ENCODE results near the gene DGKI. TPM values are rescaled to one million over a fixed set of nuclear protein-coding genes. Genes with fewer than 3 reads are reported as not detected.

DGKI gene
- total RNA-seq, 1 experiment from 2014 or later, result 0.55 TPM

DNA sequence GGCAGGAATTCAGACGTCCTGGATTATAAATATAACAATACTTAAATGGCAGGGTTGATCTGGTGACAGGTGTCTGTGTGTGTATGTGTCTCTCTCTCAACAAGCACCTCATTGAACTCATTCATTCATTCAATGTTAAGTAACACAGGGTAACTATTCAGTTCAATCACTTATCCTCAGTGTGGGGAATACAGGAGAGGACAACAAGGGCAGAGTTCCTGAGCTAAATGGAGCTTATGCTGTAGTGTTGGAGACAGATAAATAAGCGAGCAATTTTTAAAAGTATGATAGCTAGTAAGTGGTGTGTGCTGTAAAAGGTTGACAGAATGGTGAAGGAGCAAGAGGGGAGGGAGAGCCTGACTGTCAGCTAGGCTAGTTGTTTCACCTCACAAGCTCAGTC is 178.4 kb downstream of the DGKI start:
- Histone ChIP-seq H4K5ac (ENCODE audit: insufficient read length, low read depth, low read length) (no peak overlapping the region), H3K14ac (ENCODE audit: insufficient read depth, low read length) (no peak overlapping the region), H4K20me1 (ENCODE audit: control insufficient read depth, insufficient read depth, insufficient read length) (no peaks in the 10 kb centered on the region), H3K4me1 (ENCODE audit: insufficient read depth, low read length) (peaks cover 3% of the 10 kb centered on the region), H2BK12ac (ENCODE audit: insufficient read length, low read depth, low read length) (no peak overlapping the region), H3K23me2 (ENCODE audit: insufficient read length, low read depth, low read length, poor library complexity, severe bottlenecking) (no peaks in the 10 kb centered on the region), H3K18ac (ENCODE audit: insufficient read length, low read depth, low read length) (no peak overlapping the region), H3K79me1 (ENCODE audit: insufficient read depth, low read depth, low read length, poor library complexity, severe bottlenecking) (no peaks in the 10 kb centered on the region), H2BK15ac (ENCODE audit: low read depth, low read length) (no peak overlapping the region), H2BK120ac (ENCODE audit: low read depth, low read length, poor library complexity, severe bottlenecking) (no peak overlapping the region), H3K79me2 (ENCODE audit: insufficient read depth, low read length) (no peaks in the 10 kb centered on the region), H3K4me2 (ENCODE audit: insufficient read depth, insufficient read length, low read length) (no peak overlapping the region), H3K9me3 (ENCODE audit: control insufficient read depth, low read depth, low read length) (no peaks in the 10 kb centered on the region), H3K27ac (ENCODE audit: insufficient read length, low read depth, low read length) (no peak overlapping the region), H3K23ac (ENCODE audit: insufficient read length, low read depth, low read length) (no peak overlapping the region), H2AFZ (ENCODE audit: low read length) (no peak overlapping the region), H3K4ac (ENCODE audit: low read depth, low read length) (no peak overlapping the region), H4K8ac (replicated peaks; ENCODE audit: insufficient read length, low read depth, low read length) (no peak overlapping the region), H3K56ac (ENCODE audit: insufficient read length, low read depth, low read length) (no peak overlapping the region), H2BK5ac (ENCODE audit: insufficient read length, low read length) (no peak overlapping the region), H3K27me3 (ENCODE audit: insufficient read depth, low read length) (no peaks in the 10 kb centered on the region), H3K9ac (ENCODE audit: extremely low read depth, insufficient read length, low read length) (no peak overlapping the region), H3T11ph (ENCODE audit: low read length) (no peak overlapping the region), H4K91ac (ENCODE audit: insufficient read length, low read depth, low read length) (no peak overlapping the region), H2BK20ac (ENCODE audit: low read depth, low read length, poor library complexity, severe bottlenecking) (no peak overlapping the region), H2AK5ac (ENCODE audit: insufficient read length, low read length) (no peak overlapping the region)
- no CpG with 5 or more reads among the region's 2 CpGs for WGBS (ENCODE audit: extremely low coverage, insufficient read length, low lambda C conversion rate)
- no peak for DNase-seq
- Mint-ChIP-seq H3K9me3 (no peaks in the 10 kb centered on the region), H3K36me3 (ENCODE audit: insufficient read depth in 1 of 3, low read depth in 3 of 3) (no peaks in the 10 kb centered on the region), H3K4me1 (peaks cover 13 to 20% of the 10 kb centered on the region in 2 experiments), H3K4me3 (no peak overlapping the region), H3K27me3 (ENCODE audit: low read depth) (no peaks in the 10 kb centered on the region; the same call in 1 of the 2 replicates), H3K27ac (no peak overlapping the region)
- TF ChIP-seq, protein P1, sequence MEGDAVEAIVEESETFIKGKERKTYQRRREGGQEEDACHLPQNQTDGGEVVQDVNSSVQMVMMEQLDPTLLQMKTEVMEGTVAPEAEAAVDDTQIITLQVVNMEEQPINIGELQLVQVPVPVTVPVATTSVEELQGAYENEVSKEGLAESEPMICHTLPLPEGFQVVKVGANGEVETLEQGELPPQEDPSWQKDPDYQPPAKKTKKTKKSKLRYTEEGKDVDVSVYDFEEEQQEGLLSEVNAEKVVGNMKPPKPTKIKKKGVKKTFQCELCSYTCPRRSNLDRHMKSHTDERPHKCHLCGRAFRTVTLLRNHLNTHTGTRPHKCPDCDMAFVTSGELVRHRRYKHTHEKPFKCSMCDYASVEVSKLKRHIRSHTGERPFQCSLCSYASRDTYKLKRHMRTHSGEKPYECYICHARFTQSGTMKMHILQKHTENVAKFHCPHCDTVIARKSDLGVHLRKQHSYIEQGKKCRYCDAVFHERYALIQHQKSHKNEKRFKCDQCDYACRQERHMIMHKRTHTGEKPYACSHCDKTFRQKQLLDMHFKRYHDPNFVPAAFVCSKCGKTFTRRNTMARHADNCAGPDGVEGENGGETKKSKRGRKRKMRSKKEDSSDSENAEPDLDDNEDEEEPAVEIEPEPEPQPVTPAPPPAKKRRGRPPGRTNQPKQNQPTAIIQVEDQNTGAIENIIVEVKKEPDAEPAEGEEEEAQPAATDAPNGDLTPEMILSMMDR (conservative IDR thresholded peaks at IDR 0.05), result no peak
